HuH-7.5 (cell line): ENCODE data around the gene ABCB8.
"Not testable (repeated sequence)": the region's sequence is repeated elsewhere in the genome, so short reads cannot be mapped to it uniquely, and the experiment has no call there.

Experiments
- DNase-seq: peaks from one replicate; pipeline ENCODE4 v3.0.0; 2011; ENCODE audit warnings: low spot score

The ABCB8 gene

GRCh38 chr7:150998341-150998740 lies 29.9 kb upstream of the ABCB8 start:
- DNase-seq, result no peak

GRCh38 chr7:150999001-150999400 lies 29.2 kb upstream of the ABCB8 start:
- DNase-seq, result no peak

GRCh38 chr7:150999497-151000230 lies 28.6 kb upstream of the ABCB8 start:
- DNase-seq, result no peak

GRCh38 chr7:151000897-151001495 lies 27.3 kb upstream of the ABCB8 start:
- no peak for DNase-seq

- DNase-seq, result no peak
Observed at GRCh38 chr7:151001546-151001945, 26.7 kb upstream of the ABCB8 start.

- DNase-seq, result no peak
Observed at GRCh38 chr7:151003572-151003971, 24.7 kb upstream of the ABCB8 start.

- DNase-seq, result no peak
Observed at GRCh38 chr7:151005566-151005965, 22.7 kb upstream of the ABCB8 start.

GRCh38 chr7:151006590-151007300 lies 21.5 kb upstream of the ABCB8 start:
- no peak for DNase-seq

- DNase-seq, result no peak
Observed at GRCh38 chr7:151007469-151007898, 20.8 kb upstream of the ABCB8 start.

- DNase-seq, result no peak
Observed at GRCh38 chr7:151008143-151008510, 20.1 kb upstream of the ABCB8 start.

GRCh38 chr7:151008511-151009323 lies 19.5 kb upstream of the ABCB8 start:
- peak; percentile 92 for DNase-seq

GRCh38 chr7:151009327-151010036 lies 18.8 kb upstream of the ABCB8 start:
- DNase-seq, result no peak

- DNase-seq, result no peak
Observed at GRCh38 chr7:151010037-151010306, 18.3 kb upstream of the ABCB8 start.

GRCh38 chr7:151010307-151011096 lies 17.7 kb upstream of the ABCB8 start:
- DNase-seq, result no peak

GRCh38 chr7:151011097-151011409 lies 17.2 kb upstream of the ABCB8 start:
- DNase-seq, result no peak

GRCh38 chr7:151011616-151012015 lies 16.6 kb upstream of the ABCB8 start:
- DNase-seq, result not testable (repeated sequence)

- DNase-seq, result peak; percentile 57
Observed at GRCh38 chr7:151012031-151012692, 16.1 kb upstream of the ABCB8 start.

GRCh38 chr7:151012911-151013347 lies 15.3 kb upstream of the ABCB8 start:
- DNase-seq, result peak; percentile 94

GRCh38 chr7:151013356-151013732 lies 14.9 kb upstream of the ABCB8 start:
- DNase-seq, result no peak

- DNase-seq, result peak; percentile 94
Observed at GRCh38 chr7:151013733-151014497, 14.3 kb upstream of the ABCB8 start.
